ENCODE measurements around the gene RECQL5.

GRCh38 chr17:75681289-75681688, 14.3 kb upstream of the RECQL5 start:
- no peak for TF ChIP-seq POLR2AphosphoS5 (IDR thresholded peaks at IDR 0.05)
- TF ChIP-seq CTCF (IDR thresholded peaks at IDR 0.05): no peak
- TF ChIP-seq POLR2A (IDR thresholded peaks at IDR 0.05): no peak
- no peak for TF ChIP-seq EP300 (IDR thresholded peaks at IDR 0.05; ENCODE audit: low read depth)
